ENCODE data around the gene MAP7. TPM values are rescaled to one million over a fixed set of nuclear protein-coding genes. Genes with fewer than 3 reads are reported as not detected.

Gene MAP7
- total and polyA plus RNA-seq, 7 donors: 1.2 to 33.5 (median 3.3) TPM

GRCh38 chr6:136477548-136477947, 72.7 kb downstream of the MAP7 start:
- no peak for DNase-seq
- no peak for TF ChIP-seq POLR2A (IDR thresholded peaks at IDR 0.05)
- TF ChIP-seq POLR2AphosphoS5 (IDR thresholded peaks at IDR 0.05): no peak
- TF ChIP-seq CTCF (IDR thresholded peaks at IDR 0.05): no peak
- no peak overlapping the region for H3K4me3 ChIP-seq
- H3K4me1 ChIP-seq: no peaks in the 10 kb centered on the region
- intact Hi-C loops (cut with DNase I): no loop called here
- no peaks in the 10 kb centered on the region for H3K9me3 ChIP-seq
- H3K27me3 ChIP-seq: no peaks in the 10 kb centered on the region
- H3K27ac ChIP-seq: no peak overlapping the region
- no peaks in the 10 kb centered on the region for H3K36me3 ChIP-seq

GRCh38 chr6:136475686-136476085, 74.5 kb downstream of the MAP7 start:
- Histone ChIP-seq H3K4me3 (no peak overlapping the region), H3K4me1 (no peaks in the 10 kb centered on the region), H3K9me3 (no peaks in the 10 kb centered on the region), H3K27me3 (no peaks in the 10 kb centered on the region), H3K27ac (no peak overlapping the region), H3K36me3 (no peaks in the 10 kb centered on the region)
- no peak for TF ChIP-seq CTCF (IDR thresholded peaks at IDR 0.05)
- no peak for TF ChIP-seq EP300 (IDR thresholded peaks at IDR 0.05)
- TF ChIP-seq POLR2A (IDR thresholded peaks at IDR 0.05): no peak
- no peak for TF ChIP-seq POLR2AphosphoS5 (IDR thresholded peaks at IDR 0.05)
- no peak for DNase-seq
- WGBS, 2 donors: 87 to 92% methylated on average over 4 of the region's 4 CpGs
- intact Hi-C loops (cut with DNase I): no loop called here

- H3K27ac ChIP-seq: no peak overlapping the region
- H3K4me3 ChIP-seq: no peak overlapping the region
- 93 to 96% methylated on average over 6 of the region's 6 CpGs for WGBS, 2 donors
- H3K27me3 ChIP-seq: no peaks in the 10 kb centered on the region
- DNase-seq: no peak
- intact Hi-C loops (cut with DNase I): no loop called here
- TF ChIP-seq CTCF (IDR thresholded peaks at IDR 0.05) (no peak), POLR2AphosphoS5 (IDR thresholded peaks at IDR 0.05) (no peak), EP300 (IDR thresholded peaks at IDR 0.05) (no peak), POLR2A (IDR thresholded peaks at IDR 0.05) (no peak)
- no peaks in the 10 kb centered on the region for H3K4me1 ChIP-seq
- no peaks in the 10 kb centered on the region for H3K9me3 ChIP-seq
- H3K36me3 ChIP-seq: no peaks in the 10 kb centered on the region
These were observed 76.0 kb downstream of the MAP7 start for GRCh38 chr6:136474241-136474640.

GRCh38 chr6:136471922-136472321, 78.3 kb downstream of the MAP7 start:
- Histone ChIP-seq H3K9me3 (no peaks in the 10 kb centered on the region), H3K27me3 (no peaks in the 10 kb centered on the region), H3K27ac (no peak overlapping the region), H3K4me3 (no peak overlapping the region), H3K36me3 (no peaks in the 10 kb centered on the region), H3K4me1 (no peaks in the 10 kb centered on the region)
- WGBS, 2 donors: 91 to 94% methylated on average over 1 of the region's 1 CpG
- intact Hi-C loops (cut with DNase I): no loop called here
- DNase-seq: no peak
- TF ChIP-seq POLR2AphosphoS5 (IDR thresholded peaks at IDR 0.05) (no peak), POLR2A (IDR thresholded peaks at IDR 0.05) (no peak), CTCF (IDR thresholded peaks at IDR 0.05) (no peak), EP300 (IDR thresholded peaks at IDR 0.05) (no peak)

GRCh38 chr6:136471372-136471771, 78.8 kb downstream of the MAP7 start:
- Histone ChIP-seq H3K4me3 (no peak overlapping the region), H3K27me3 (no peaks in the 10 kb centered on the region), H3K4me1 (no peaks in the 10 kb centered on the region), H3K36me3 (no peaks in the 10 kb centered on the region), H3K27ac (no peak overlapping the region), H3K9me3 (no peaks in the 10 kb centered on the region)
- 16 to 40% methylated on average over 5 of the region's 5 CpGs for WGBS, 2 donors
- TF ChIP-seq POLR2A (IDR thresholded peaks at IDR 0.05): no peak
- no peak for DNase-seq
- intact Hi-C loops (cut with DNase I): no loop called here
